NB4 (cell line): ENCODE measurements around the gene TMEM185B.

Source experiments
- DNase-seq: peaks from one replicate; pipeline ENCODE4 v3.0.0; 2010; ENCODE audit warnings: low read depth
- H3K4me3 ChIP-seq: one replicate; pipeline ENCODE4 v1.5.1; 2011; ENCODE audit warnings: mild to moderate bottlenecking, low read depth, low read length, moderate library complexity
- MAX ChIP-seq: IDR thresholded peaks from 2 replicates; pipeline ENCODE4 v1.6.1; 2011; ENCODE audit warnings: low read depth, low read length
- MYC ChIP-seq: IDR thresholded peaks from 2 replicates; pipeline ENCODE4 v1.6.1; 2011; ENCODE audit warnings: low read depth, low read length
- POLR2A ChIP-seq: IDR thresholded peaks from 2 replicates; pipeline ENCODE4 v1.6.1; 2011; ENCODE audit warnings: mild to moderate bottlenecking; ENCODE audit not compliant: insufficient read length; ENCODE audit errors: extremely low read depth
- TF ChIP-seq, protein P1 (sequence below): IDR thresholded peaks from one replicate; pipeline ENCODE4 v1.5.1; 2012; ENCODE audit warnings: low read depth, low read length

The TMEM185B gene

DNA sequence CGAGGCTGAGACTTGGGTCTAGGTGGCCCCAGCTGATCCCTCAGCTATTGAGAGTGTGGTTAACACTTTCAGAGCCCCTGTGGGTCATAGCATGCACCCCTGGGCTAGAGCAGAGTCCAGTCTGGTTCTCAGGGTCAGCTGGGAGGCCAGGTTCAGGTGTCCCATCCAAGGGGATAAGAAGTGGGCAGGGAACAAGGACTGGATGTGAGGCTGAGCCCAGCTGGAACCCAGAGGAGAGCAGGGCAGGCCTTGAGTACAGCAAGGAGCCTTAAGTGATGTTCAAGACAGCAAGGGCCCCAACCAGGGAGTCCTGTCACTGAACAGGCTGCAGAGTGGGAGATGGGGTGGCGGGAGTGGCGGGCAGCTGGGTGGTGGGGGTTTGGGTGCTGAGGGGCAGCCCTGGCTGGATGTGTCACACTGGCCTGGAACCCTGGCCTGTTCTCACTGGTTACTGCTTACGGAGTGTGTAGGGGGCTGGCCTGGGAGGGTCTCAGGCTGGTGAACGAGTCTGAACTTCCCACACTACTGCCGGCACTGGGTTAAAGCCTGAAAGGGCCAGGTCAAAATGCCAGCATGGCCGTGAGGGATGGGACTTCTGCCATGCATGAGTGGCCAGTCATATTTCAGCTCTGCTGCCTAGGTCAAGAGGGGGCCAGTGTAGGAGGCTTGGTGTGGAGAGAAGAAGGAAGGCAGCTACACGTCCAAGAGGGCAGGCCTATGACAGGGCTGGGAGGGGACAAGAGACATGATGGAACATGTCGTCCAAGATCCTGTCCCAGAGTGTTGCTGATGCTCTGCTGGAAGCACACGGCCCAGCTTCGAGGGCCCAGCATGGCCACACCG lies 13.6 kb downstream of the TMEM185B start:
- TF ChIP-seq, protein P1, sequence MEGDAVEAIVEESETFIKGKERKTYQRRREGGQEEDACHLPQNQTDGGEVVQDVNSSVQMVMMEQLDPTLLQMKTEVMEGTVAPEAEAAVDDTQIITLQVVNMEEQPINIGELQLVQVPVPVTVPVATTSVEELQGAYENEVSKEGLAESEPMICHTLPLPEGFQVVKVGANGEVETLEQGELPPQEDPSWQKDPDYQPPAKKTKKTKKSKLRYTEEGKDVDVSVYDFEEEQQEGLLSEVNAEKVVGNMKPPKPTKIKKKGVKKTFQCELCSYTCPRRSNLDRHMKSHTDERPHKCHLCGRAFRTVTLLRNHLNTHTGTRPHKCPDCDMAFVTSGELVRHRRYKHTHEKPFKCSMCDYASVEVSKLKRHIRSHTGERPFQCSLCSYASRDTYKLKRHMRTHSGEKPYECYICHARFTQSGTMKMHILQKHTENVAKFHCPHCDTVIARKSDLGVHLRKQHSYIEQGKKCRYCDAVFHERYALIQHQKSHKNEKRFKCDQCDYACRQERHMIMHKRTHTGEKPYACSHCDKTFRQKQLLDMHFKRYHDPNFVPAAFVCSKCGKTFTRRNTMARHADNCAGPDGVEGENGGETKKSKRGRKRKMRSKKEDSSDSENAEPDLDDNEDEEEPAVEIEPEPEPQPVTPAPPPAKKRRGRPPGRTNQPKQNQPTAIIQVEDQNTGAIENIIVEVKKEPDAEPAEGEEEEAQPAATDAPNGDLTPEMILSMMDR = no peak
- TF ChIP-seq POLR2A (no peak), MYC (no peak), MAX (no peak)
- H3K4me3 ChIP-seq = no peak overlapping the region
- DNase-seq = no peak

GRCh38 chr2:120208381-120209353 lies 14.5 kb downstream of the TMEM185B start:
- DNase-seq = no peak
- TF ChIP-seq POLR2A (no peak), MAX (no peak), MYC (no peak)
- TF ChIP-seq, protein P1 = no peak
- H3K4me3 ChIP-seq = no peak overlapping the region

DNA sequence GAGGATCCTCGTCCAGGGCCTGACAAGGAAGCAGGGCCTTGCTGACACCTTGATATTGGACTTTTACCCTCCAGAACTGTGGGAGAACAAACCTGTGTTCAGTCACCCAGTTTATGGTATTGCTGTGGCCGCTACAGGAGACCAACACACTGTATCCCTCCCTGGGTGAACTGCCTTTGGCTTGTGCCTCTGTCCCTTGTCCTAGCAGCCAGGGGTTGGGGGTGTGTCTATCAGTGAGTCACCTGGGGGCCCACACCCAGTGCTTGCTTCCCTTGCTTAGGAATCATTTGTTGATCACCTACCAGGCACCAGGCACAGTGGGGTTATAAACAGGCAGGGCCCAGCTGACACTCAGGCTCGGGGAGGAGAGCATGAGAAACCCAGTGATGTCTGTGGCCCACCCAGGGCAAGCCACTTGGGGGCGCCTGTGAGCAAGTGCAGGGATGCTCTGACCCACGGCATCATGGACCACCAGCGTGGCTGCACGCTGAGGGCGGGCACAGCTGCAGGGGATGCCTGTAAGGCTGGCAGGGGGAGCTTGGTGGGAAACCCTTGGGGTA lies 17.1 kb downstream of the TMEM185B start:
- DNase-seq = peak; percentile 53

GRCh38 chr2:120204945-120205670 lies 18.1 kb downstream of the TMEM185B start:
- no peak for TF ChIP-seq MAX

More for the DNA sequence above, 17.1 kb downstream of the TMEM185B start:
- no peak overlapping the region for H3K4me3 ChIP-seq
- TF ChIP-seq, protein P1 = peak; percentile 82
- TF ChIP-seq MYC = no peak
- TF ChIP-seq MAX = no peak
- no peak for TF ChIP-seq POLR2A

GRCh38 chr2:120204417-120204816 lies 18.8 kb downstream of the TMEM185B start:
- TF ChIP-seq, protein P1 = no peak
- TF ChIP-seq MYC (no peak), POLR2A (no peak), MAX (no peak)
- no peak for DNase-seq
- no peak overlapping the region for H3K4me3 ChIP-seq

More at GRCh38 chr2:120204945-120205670, 18.1 kb downstream of the TMEM185B start:
- no peak overlapping the region for H3K4me3 ChIP-seq
- no peak for DNase-seq
